Smooth muscle cell of the brain vasculature (primary cell): ENCODE results near the gene PHF2.

Experiments
- DNase-seq: peaks from one replicate; pipeline ENCODE4 v3.0.0-alpha.2; 2012; ENCODE audit warnings: low read depth, low spot score

PHF2 gene

GRCh38 chr9:93701494-93702218 lies 125.3 kb downstream of the PHF2 start:
- no peak for DNase-seq

GRCh38 chr9:93702261-93702660 lies 125.9 kb downstream of the PHF2 start:
- no peak for DNase-seq

- no peak for DNase-seq
Observed at GRCh38 chr9:93708289-93708986, 132.1 kb downstream of the PHF2 start.

- DNase-seq = no peak
Observed at GRCh38 chr9:93708987-93709302, 132.6 kb downstream of the PHF2 start.

GRCh38 chr9:93709600-93710369 lies 133.4 kb downstream of the PHF2 start:
- DNase-seq = no peak

- no peak for DNase-seq
Observed at GRCh38 chr9:93710370-93710723, 134.0 kb downstream of the PHF2 start.

GRCh38 chr9:93711002-93711401 lies 134.6 kb downstream of the PHF2 start:
- no peak for DNase-seq

GRCh38 chr9:93712896-93713295 lies 136.5 kb downstream of the PHF2 start:
- DNase-seq = no peak

GRCh38 chr9:93713716-93714115 lies 137.3 kb downstream of the PHF2 start:
- DNase-seq = no peak

GRCh38 chr9:93721417-93721965 lies 145.1 kb downstream of the PHF2 start:
- DNase-seq = no peak

- no peak for DNase-seq
Observed at GRCh38 chr9:93724852-93725251, 148.5 kb downstream of the PHF2 start.

GRCh38 chr9:93725382-93725781 lies 149.0 kb downstream of the PHF2 start:
- no peak for DNase-seq

GRCh38 chr9:93726147-93726546 lies 149.8 kb downstream of the PHF2 start:
- no peak for DNase-seq
